ENCODE results near the gene CUTA. TPM values are rescaled to one million over a fixed set of nuclear protein-coding genes. Genes with fewer than 3 reads are reported as not detected.
A peak's percentile ranks its signal among the peaks of the same experiment; 100 is the strongest.

The CUTA gene
- total and polyA plus RNA-seq, 2 of the 13 experiments (the other 11 are each of a cell fraction or from before 2014, with no cell fraction given): 170 to 180 TPM

DNA sequence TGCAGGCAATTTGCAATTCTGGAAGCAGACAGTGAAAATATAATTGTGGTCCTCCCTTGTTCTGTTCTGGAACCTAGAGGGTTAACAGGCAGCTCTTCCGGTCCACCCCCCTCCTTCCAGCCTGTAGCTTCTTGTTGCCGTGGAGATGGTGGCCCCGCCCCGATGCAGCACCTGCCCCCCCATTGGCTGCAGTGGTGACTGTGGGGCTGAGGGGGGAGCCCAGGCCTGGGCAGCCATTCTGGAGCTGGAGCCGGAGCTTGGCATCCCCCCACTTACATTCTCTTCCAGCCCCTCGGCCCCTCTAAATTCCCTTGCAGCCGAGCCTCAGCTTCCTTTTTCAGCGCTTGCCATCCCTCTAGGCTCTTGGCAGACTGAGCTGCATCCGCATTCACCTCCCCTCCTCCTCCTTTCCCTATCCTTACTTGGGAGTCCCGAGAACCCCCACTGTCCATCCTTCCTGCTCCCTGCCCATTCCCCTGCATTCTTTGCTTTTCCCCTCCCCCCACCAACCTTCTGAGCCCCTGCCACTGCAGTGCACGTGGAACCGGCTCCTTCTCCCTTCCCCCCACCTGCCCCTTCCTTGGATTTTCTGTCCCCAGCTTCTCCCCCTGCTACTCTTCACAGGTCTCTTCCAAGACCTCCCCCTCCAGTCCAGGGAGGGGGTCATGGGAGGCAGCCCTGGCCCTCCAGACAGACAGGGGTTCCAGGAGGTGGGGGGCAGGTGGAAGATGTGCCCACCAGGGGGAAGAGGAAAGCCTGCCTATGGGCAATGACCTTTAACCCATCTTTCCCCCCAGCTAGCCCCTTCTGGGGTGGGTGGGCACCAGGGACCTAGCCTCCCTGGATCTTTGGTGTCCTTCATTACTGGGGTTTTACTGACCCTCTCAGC, 13.3 kb upstream of the CUTA start (continued):
- TF ChIP-seq, protein P1, sequence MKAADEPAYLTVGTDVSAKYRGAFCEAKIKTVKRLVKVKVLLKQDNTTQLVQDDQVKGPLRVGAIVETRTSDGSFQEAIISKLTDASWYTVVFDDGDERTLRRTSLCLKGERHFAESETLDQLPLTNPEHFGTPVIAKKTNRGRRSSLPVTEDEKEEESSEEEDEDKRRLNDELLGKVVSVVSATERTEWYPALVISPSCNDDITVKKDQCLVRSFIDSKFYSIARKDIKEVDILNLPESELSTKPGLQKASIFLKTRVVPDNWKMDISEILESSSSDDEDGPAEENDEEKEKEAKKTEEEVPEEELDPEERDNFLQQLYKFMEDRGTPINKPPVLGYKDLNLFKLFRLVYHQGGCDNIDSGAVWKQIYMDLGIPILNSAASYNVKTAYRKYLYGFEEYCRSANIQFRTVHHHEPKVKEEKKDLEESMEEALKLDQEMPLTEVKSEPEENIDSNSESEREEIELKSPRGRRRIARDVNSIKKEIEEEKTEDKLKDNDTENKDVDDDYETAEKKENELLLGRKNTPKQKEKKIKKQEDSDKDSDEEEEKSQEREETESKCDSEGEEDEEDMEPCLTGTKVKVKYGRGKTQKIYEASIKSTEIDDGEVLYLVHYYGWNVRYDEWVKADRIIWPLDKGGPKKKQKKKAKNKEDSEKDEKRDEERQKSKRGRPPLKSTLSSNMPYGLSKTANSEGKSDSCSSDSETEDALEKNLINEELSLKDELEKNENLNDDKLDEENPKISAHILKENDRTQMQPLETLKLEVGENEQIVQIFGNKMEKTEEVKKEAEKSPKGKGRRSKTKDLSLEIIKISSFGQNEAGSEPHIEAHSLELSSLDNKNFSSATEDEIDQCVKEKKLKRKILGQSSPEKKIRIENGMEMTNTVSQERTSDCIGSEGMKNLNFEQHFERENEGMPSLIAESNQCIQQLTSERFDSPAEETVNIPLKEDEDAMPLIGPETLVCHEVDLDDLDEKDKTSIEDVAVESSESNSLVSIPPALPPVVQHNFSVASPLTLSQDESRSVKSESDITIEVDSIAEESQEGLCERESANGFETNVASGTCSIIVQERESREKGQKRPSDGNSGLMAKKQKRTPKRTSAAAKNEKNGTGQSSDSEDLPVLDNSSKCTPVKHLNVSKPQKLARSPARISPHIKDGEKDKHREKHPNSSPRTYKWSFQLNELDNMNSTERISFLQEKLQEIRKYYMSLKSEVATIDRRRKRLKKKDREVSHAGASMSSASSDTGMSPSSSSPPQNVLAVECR (CRISPR knock-in tag; IDR thresholded peaks at IDR 0.05; ENCODE audit: borderline replicate concordance): peak; percentile 48; the same call in 1 of the 2 replicates
- TF ChIP-seq RFX1 (IDR thresholded peaks at IDR 0.05): peak; percentile 54; the same call in 1 of the 2 replicates
- TF ChIP-seq MXI1 (IDR thresholded peaks at IDR 0.05; ENCODE audit: borderline replicate concordance, low read depth, low read length): peak; percentile 69; the same call in 2 of the 3 replicates

DNA sequence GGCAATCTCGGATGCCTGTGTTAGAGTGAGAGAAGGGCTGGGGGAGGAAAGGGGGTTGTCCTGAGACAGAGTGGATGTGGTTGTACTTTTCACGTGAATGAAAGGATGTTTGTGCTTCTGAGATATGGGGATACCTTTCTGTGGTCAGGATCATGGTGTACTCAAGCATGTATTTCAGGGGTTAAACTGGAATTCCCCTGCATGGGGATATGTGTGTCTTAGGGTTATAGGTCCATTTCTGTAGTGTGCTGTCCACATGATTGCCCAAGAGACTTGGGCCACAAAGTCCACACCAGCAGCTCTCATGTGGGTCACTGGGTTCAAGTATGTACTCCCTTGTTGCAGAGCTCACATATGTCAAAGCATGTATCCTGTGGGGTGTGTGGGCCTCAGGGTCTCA, 12.4 kb upstream of the CUTA start:
- ATAC-seq (no peak), DNase-seq (ENCODE audit: low spot score) (no peak), FAIRE-seq (peak; percentile 32)
- Histone ChIP-seq H3K4me1 (ENCODE audit: insufficient read depth, low read length) (peaks cover 45% of the 10 kb centered on the region), H3K4me2 (ENCODE audit: low read depth, low read length) (peak overlapping the region; percentile 49), H4K20me1 (ENCODE audit: insufficient read depth, low read length) (no peaks in the 10 kb centered on the region), H3K27me3 (ENCODE audit: control insufficient read depth in 1 of 2, insufficient read depth in 2 of 2, low read length in 2 of 2) (no peaks in the 10 kb centered on the region; a peak in 1 of 5 replicates), H3K9me3 (ENCODE audit: low read length) (no peaks in the 10 kb centered on the region), H3K36me3 (replicated peaks in 1 of 2; ENCODE audit: control insufficient read depth in 1 of 2, insufficient read depth in 2 of 2, low read length in 2 of 2) (no peaks in the 10 kb centered on the region), H3K79me2 (ENCODE audit: insufficient read depth, low read length) (no peaks in the 10 kb centered on the region), H2AFZ (ENCODE audit: low read length) (no peak overlapping the region), H3K4me3 (replicated peaks in 1 of 3; ENCODE audit: insufficient read depth in 1 of 3, low read depth in 2 of 3, low read length in 3 of 3) (no peak overlapping the region), H3K27ac (ENCODE audit: extremely low read length, insufficient read depth, low read length) (no peak overlapping the region), H3K9ac (ENCODE audit: insufficient read depth, low read depth, low read length) (no peak overlapping the region)
- WGBS (ENCODE audit: low lambda C conversion rate): 2% methylated on average over 2 of the region's 2 CpGs
- in situ Hi-C loops (cut with HindIII; ENCODE audit: extremely low pct_ligation_motif_present, low pct_unique_long_range_greater_than_20kb): no loop called here
- no TSS peak for BruUV-seq (replicated peaks)
- intact Hi-C loops (cut with micrococcal nuclease; ENCODE audit: unreplicated experiment): no loop called here
- ChIA-PET CTCF (ENCODE audit: low intra/inter-chr PET ratio, low total read pairs) (no interaction called here), POLR2A (interaction anchor here (0.9 to 3.5 kb wide), 7 partner anchors 10 to 281 kb away, joined by 3 to 23 read pairs (median 5); partner anchors contain the start of genes CUTA, PHF1, RGL2 and RPS18)
- TF ChIP-seq CCDC6 (CRISPR knock-in tag; IDR thresholded peaks at IDR 0.05) (0 out of 2 replicates have a peak, but pooled peaks have one; percentile 31), KDM6A (CRISPR knock-in tag; IDR thresholded peaks at IDR 0.05; ENCODE audit: low read depth) (no peak), SALL1 (CRISPR knock-in tag; IDR thresholded peaks at IDR 0.05) (peak; percentile 44), HMG20A (CRISPR knock-in tag; IDR thresholded peaks at IDR 0.05; ENCODE audit: borderline replicate concordance) (peak; percentile 19; the same call in 1 of the 2 replicates), ZNF652 (CRISPR knock-in tag; IDR thresholded peaks at IDR 0.05; ENCODE audit: borderline replicate concordance, low read depth) (peak; percentile 71), EP300 (IDR thresholded peaks at IDR 0.05; ENCODE audit: low read depth in 2 of 2, low read length in 2 of 2) (peak in 1 of 2 experiments; percentile 12; a peak in 1 of 4 replicates), EP300 (CRISPR knock-in tag; IDR thresholded peaks at IDR 0.05; ENCODE audit: borderline replicate concordance) (no peak), ZSCAN30 (CRISPR knock-in tag; IDR thresholded peaks at IDR 0.05) (no peak)
- TF ChIP-seq, protein P2, sequence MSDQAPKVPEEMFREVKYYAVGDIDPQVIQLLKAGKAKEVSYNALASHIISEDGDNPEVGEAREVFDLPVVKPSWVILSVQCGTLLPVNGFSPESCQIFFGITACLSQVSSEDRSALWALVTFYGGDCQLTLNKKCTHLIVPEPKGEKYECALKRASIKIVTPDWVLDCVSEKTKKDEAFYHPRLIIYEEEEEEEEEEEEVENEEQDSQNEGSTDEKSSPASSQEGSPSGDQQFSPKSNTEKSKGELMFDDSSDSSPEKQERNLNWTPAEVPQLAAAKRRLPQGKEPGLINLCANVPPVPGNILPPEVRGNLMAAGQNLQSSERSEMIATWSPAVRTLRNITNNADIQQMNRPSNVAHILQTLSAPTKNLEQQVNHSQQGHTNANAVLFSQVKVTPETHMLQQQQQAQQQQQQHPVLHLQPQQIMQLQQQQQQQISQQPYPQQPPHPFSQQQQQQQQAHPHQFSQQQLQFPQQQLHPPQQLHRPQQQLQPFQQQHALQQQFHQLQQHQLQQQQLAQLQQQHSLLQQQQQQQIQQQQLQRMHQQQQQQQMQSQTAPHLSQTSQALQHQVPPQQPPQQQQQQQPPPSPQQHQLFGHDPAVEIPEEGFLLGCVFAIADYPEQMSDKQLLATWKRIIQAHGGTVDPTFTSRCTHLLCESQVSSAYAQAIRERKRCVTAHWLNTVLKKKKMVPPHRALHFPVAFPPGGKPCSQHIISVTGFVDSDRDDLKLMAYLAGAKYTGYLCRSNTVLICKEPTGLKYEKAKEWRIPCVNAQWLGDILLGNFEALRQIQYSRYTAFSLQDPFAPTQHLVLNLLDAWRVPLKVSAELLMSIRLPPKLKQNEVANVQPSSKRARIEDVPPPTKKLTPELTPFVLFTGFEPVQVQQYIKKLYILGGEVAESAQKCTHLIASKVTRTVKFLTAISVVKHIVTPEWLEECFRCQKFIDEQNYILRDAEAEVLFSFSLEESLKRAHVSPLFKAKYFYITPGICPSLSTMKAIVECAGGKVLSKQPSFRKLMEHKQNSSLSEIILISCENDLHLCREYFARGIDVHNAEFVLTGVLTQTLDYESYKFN (CRISPR knock-in tag; conservative IDR thresholded peaks at IDR 0.05): 0 out of 2 replicates have a peak, but pooled peaks have one; percentile 22
- TF ChIP-seq, protein P3, sequence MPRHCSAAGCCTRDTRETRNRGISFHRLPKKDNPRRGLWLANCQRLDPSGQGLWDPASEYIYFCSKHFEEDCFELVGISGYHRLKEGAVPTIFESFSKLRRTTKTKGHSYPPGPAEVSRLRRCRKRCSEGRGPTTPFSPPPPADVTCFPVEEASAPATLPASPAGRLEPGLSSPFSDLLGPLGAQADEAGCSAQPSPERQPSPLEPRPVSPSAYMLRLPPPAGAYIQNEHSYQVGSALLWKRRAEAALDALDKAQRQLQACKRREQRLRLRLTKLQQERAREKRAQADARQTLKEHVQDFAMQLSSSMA (CRISPR knock-in tag; IDR thresholded peaks at IDR 0.05): no peak

Data from HepG2 (cell line).